ENCODE results near the gene TTYH3.

DNA sequence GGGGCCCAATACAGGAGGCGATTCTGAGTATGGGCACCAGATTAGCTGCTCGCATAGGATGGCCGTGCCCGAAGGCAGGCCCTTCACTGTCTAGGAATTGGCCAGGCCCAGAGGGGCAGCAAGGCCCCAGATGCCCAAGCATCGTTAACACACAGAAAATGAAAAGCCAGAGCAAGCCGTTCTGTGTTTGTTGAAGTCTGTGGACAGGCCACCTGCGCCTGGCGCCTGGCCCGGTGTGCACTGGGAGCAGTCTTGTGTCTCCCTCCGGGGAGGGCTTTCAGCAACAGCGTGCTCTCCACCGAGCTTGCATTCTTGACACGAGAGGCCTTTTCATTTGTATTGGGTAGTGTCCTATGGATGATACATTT, 34.5 kb upstream of the TTYH3 start:
- TF ChIP-seq, protein P1, sequence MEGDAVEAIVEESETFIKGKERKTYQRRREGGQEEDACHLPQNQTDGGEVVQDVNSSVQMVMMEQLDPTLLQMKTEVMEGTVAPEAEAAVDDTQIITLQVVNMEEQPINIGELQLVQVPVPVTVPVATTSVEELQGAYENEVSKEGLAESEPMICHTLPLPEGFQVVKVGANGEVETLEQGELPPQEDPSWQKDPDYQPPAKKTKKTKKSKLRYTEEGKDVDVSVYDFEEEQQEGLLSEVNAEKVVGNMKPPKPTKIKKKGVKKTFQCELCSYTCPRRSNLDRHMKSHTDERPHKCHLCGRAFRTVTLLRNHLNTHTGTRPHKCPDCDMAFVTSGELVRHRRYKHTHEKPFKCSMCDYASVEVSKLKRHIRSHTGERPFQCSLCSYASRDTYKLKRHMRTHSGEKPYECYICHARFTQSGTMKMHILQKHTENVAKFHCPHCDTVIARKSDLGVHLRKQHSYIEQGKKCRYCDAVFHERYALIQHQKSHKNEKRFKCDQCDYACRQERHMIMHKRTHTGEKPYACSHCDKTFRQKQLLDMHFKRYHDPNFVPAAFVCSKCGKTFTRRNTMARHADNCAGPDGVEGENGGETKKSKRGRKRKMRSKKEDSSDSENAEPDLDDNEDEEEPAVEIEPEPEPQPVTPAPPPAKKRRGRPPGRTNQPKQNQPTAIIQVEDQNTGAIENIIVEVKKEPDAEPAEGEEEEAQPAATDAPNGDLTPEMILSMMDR (conservative IDR thresholded peaks at IDR 0.05) = no peak
- no peak for TF ChIP-seq EZH2 (IDR thresholded peaks at IDR 0.05; ENCODE audit: low read depth)
